B cell (primary cell): ENCODE results near the gene DTX4. TPM values are rescaled to one million over a fixed set of nuclear protein-coding genes. Genes with fewer than 3 reads are reported as not detected.

ENCODE experiments used
- ATAC-seq: fragments of 200-7000 bp; cut with Tn5 transposase; one replicate; pipeline ENCODE4 v1.10.0; 2021; ENCODE audit warnings: low read depth, mild to moderate bottlenecking, moderate number of reproducible peaks, moderate library complexity
- CTCF ChIA-PET: fragments of 350-600 bp; sonication (Branson Sonifier 250); formaldehyde crosslinking; loops from one replicate; lab custom pipeline; 2021; ENCODE audit warnings: antibody characterized with exemption, inconsistent platforms; lab: Charles Lee
- POLR2A ChIA-PET: fragments of 350-600 bp; sonication (Branson Sonifier 250); formaldehyde crosslinking; loops from one replicate; lab custom pipeline; 2021; ENCODE audit warnings: antibody characterized with exemption; lab: Charles Lee
- DNase-seq: peaks from one replicate; pipeline ENCODE4 v3.0.0; 2013
- H2AFZ ChIP-seq: 2 replicates; pipeline ENCODE4 v1.6.1; 2012; ENCODE audit warnings: mild to moderate bottlenecking, low read depth, low read length; ENCODE audit not compliant: insufficient read depth, poor library complexity, severe bottlenecking
- H3K27ac ChIP-seq, 2 donors: 1 replicate in 1 of 2; 2 replicates in 1 of 2; pipeline ENCODE4 v1.5.1; 2012 to 2013; ENCODE audit warnings: low read length in 2 of 2, mild to moderate bottlenecking in 2 of 2, moderate library complexity in 1 of 2
- H3K27me3 ChIP-seq, 4 experiments: fragments of 200-600 bp in 1 of 4; sonication (generic) in 1 of 4; replicated peaks in 1 of 4; 1 replicate in 2 of 4; 2 replicates in 2 of 4; pipeline versions ENCODE4 v1.6.1 to v1.7.0; 2013 to 2016; ENCODE audit warnings: low read length in 3 of 4, mild to moderate bottlenecking in 2 of 4, mixed read lengths in 1 of 4, moderate library complexity in 1 of 4; ENCODE audit not compliant: insufficient read depth in 4 of 4, control insufficient read depth in 3 of 4; ENCODE audit errors: control extremely low read depth in 1 of 4
- H3K36me3 ChIP-seq, 2 experiments: replicated peaks in 1 of 2; 1 replicate in 1 of 2; 2 replicates in 1 of 2; pipeline versions ENCODE4 v1.6.1 to v1.7.1; 2013; ENCODE audit warnings: low read length in 1 of 2; ENCODE audit not compliant: insufficient read depth in 2 of 2, control insufficient read depth in 1 of 2; ENCODE audit errors: control extremely low read depth in 1 of 2, extremely low read depth in 1 of 2
- H3K4me1 ChIP-seq, 2 donors: fragments of 200-600 bp in 1 of 2; sonication (generic) in 1 of 2; 1 replicate in 1 of 2; 2 replicates in 1 of 2; pipeline versions ENCODE4 v1.5.1 to v1.6.1; 2013 to 2017; ENCODE audit warnings: low read length in 2 of 2; ENCODE audit not compliant: control insufficient read depth in 2 of 2, insufficient read depth in 2 of 2
- H3K4me2 ChIP-seq: replicated peaks from 2 replicates; pipeline ENCODE3; 2012; ENCODE audit warnings: mild to moderate bottlenecking, low read depth, low read length; ENCODE audit not compliant: poor library complexity, severe bottlenecking
- H3K4me3 ChIP-seq, 5 experiments: fragments of 200-600 bp in 1 of 5; sonication (generic) in 1 of 5; 1 replicate in 3 of 5; 2 replicates in 2 of 5; pipeline versions ENCODE4 v1.5.1 to v1.7.0; 2011 to 2016; ENCODE audit warnings: low read length in 4 of 5, mild to moderate bottlenecking in 4 of 5, low read depth in 2 of 5, control low read depth in 1 of 5, moderate library complexity in 1 of 5; ENCODE audit not compliant: insufficient read depth in 1 of 5; ENCODE audit errors: control extremely low read depth in 1 of 5, extremely low read depth in 1 of 5
- H3K79me2 ChIP-seq: fragments of 200-600 bp; sonication (generic); one replicate; pipeline ENCODE4 v1.6.0; 2016; ENCODE audit warnings: low read length; ENCODE audit not compliant: control insufficient read depth, insufficient read depth
- H3K9ac ChIP-seq: fragments of 200-600 bp; sonication (generic); 2 replicates; pipeline ENCODE4 v1.6.1; 2017; ENCODE audit warnings: mild to moderate bottlenecking, low read length, moderate library complexity
- H3K9me3 ChIP-seq, 3 donors: one replicate each; pipeline versions ENCODE4 v1.6.1 to v1.7.1; 2013; ENCODE audit warnings: low read length in 2 of 3; ENCODE audit not compliant: control insufficient read depth in 2 of 3, insufficient read depth in 1 of 3; ENCODE audit errors: control extremely low read depth in 1 of 3
- H4K20me1 ChIP-seq: 2 replicates; pipeline ENCODE4 v1.6.0; 2012; ENCODE audit warnings: mild to moderate bottlenecking, low read length; ENCODE audit not compliant: insufficient read depth, control insufficient read depth, poor library complexity, severe bottlenecking
- H3K27ac Mint-ChIP-seq: one replicate; pipeline ENCODE4 v1.8.0; 2021; ENCODE audit warnings: mixed read lengths
- H3K27me3 Mint-ChIP-seq: one replicate; pipeline ENCODE4 v1.8.0; 2021; ENCODE audit warnings: mixed read lengths
- H3K4me1 Mint-ChIP-seq: one replicate; pipeline ENCODE4 v1.8.0; 2021; ENCODE audit warnings: mixed read lengths
- H3K4me3 Mint-ChIP-seq: one replicate; pipeline ENCODE4 v1.8.0; 2021; ENCODE audit warnings: mixed read lengths
- H3K9me3 Mint-ChIP-seq: one replicate; pipeline ENCODE4 v1.8.0; 2022; ENCODE audit warnings: mixed read lengths; ENCODE audit not compliant: insufficient read depth
- EZH2 ChIP-seq: IDR thresholded peaks from 2 replicates; pipeline ENCODE4 v1.6.1; 2012; ENCODE audit warnings: borderline replicate concordance, low read depth, mild to moderate bottlenecking, moderate library complexity, low read length; ENCODE audit not compliant: insufficient read depth, poor library complexity, severe bottlenecking
- WGBS: methylation state at CpG from one replicate; pipeline ENCODE4 v1.1.5; 2013; ENCODE audit warnings: missing lambda C conversion rate; ENCODE audit not compliant: insufficient coverage; 5-methylcytosine and 5-hydroxymethylcytosine counted together
- intact Hi-C: fragments of 100-400 bp; cut with micrococcal nuclease; formaldehyde crosslinking; loops from one replicate; pipeline ENCODE4 v1.10.0; 2022
- polyA plus RNA-seq: library from polyadenylated mRNA; depleted of rRNA; stranded (reverse); fragments of >200 nt; gene quantifications from 2 replicates; pipeline ENCODE4 v1.2.3, GENCODE V29; 2012
- total RNA-seq, 2 donors: library from RNA; stranded (reverse); fragments of 120-200 nt in 1 of 2; gene quantifications; 1 replicate in 1 of 2; 2 replicates in 1 of 2; pipeline versions ENCODE4 v1.2.3 to v1.2.4, GENCODE V29; 2013 to 2022
- TF ChIP-seq, protein P1 (sequence below): fragments of 200-600 bp; IDR thresholded peaks from one replicate; pipeline ENCODE4 v1.8.0; 2022; ENCODE audit warnings: antibody characterized with exemption, mild to moderate bottlenecking

Gene DTX4
- total and polyA plus RNA-seq, 2 donors (not counting 1 experiment from before 2014, with no cell fraction given) = 11.7 to 43.3 TPM

DNA sequence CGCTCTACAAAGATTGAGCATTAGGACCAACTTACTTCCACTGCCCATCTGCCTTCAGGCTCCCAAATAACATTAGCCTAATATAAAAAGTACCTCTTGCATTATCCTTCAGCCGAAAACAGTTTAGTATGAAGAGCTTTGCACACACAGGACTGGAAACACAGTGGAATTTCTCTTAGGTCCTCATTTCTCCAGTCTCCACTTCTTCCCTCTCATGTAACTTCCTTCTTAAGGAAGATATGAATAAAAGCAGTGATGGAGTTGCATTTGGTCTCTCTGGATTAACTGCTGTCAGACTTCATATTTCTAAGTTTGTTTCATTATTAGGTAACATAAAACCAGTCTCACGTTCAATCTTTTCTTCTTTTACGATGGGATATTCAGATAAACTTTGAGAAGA lies 46.4 kb downstream of the DTX4 start:
- DNase-seq (no peak), ATAC-seq (no peak)
- no peaks in the 10 kb centered on the region for H3K27me3 Mint-ChIP-seq
- CTCF ChIA-PET = interaction anchor here (0.6 to 7.4 kb wide), 8 partner anchors 12 to 1447 kb away, joined by 3 to 57 read pairs (median 4); partner anchors contain the start of gene DTX4
- H3K4me3 Mint-ChIP-seq = peak overlapping the region; percentile 27
- Histone ChIP-seq H3K9me3 (no peaks in the 10 kb centered on the region), H3K27ac (peak overlapping the region; percentile 82 to 94), H3K79me2 (peaks cover 12% of the 10 kb centered on the region), H3K4me3 (no peak overlapping the region), H3K36me3 (no peaks in the 10 kb centered on the region), H2AFZ (no peak overlapping the region), H3K9ac (no peak overlapping the region), H3K4me2 (peak overlapping the region; percentile 33), H3K27me3 (no peaks in the 10 kb centered on the region), H3K4me1 (peaks cover 94 to 97% of the 10 kb centered on the region in 2 donors), H4K20me1 (no peaks in the 10 kb centered on the region)
- peaks cover 96% of the 10 kb centered on the region for H3K4me1 Mint-ChIP-seq
- POLR2A ChIA-PET = no interaction called here
- no CpG with 5 or more reads among the region's 4 CpGs for WGBS
- intact Hi-C loops = no loop called here
- H3K9me3 Mint-ChIP-seq = no peaks in the 10 kb centered on the region
- TF ChIP-seq, protein P1, sequence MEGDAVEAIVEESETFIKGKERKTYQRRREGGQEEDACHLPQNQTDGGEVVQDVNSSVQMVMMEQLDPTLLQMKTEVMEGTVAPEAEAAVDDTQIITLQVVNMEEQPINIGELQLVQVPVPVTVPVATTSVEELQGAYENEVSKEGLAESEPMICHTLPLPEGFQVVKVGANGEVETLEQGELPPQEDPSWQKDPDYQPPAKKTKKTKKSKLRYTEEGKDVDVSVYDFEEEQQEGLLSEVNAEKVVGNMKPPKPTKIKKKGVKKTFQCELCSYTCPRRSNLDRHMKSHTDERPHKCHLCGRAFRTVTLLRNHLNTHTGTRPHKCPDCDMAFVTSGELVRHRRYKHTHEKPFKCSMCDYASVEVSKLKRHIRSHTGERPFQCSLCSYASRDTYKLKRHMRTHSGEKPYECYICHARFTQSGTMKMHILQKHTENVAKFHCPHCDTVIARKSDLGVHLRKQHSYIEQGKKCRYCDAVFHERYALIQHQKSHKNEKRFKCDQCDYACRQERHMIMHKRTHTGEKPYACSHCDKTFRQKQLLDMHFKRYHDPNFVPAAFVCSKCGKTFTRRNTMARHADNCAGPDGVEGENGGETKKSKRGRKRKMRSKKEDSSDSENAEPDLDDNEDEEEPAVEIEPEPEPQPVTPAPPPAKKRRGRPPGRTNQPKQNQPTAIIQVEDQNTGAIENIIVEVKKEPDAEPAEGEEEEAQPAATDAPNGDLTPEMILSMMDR = no peak
- no peak for TF ChIP-seq EZH2
- peak overlapping the region; percentile 84 for H3K27ac Mint-ChIP-seq

DNA sequence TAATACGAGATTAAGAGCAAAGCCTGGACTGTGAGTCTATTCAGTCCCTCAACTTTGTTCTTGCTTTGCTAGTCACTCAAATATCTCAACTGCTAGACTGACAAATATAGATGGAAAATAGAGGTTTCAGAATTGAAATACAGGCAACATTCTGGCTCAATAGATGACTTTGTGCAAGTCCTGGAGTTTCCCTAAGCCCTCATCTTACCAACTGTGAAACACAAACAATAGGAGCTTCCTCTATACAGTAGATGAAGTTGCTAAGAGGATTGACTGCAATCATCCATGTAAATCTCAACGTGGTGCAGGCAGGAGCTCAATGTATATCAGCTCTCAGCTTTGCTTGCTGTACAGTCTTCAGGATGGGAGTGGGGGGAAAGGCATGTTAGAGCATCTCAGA lies 47.0 kb downstream of the DTX4 start:
- Histone ChIP-seq H3K9ac (no peak overlapping the region), H4K20me1 (no peaks in the 10 kb centered on the region), H3K36me3 (no peaks in the 10 kb centered on the region), H3K27ac (no peak overlapping the region), H3K4me3 (no peak overlapping the region), H3K4me1 (peaks cover 94 to 97% of the 10 kb centered on the region in 2 donors), H3K27me3 (no peaks in the 10 kb centered on the region), H2AFZ (no peak overlapping the region), H3K9me3 (no peaks in the 10 kb centered on the region), H3K4me2 (peak overlapping the region; percentile 16), H3K79me2 (peaks cover 12% of the 10 kb centered on the region)
- ChIA-PET CTCF (interaction anchor here (0.6 to 7.4 kb wide), 7 partner anchors 13 to 1448 kb away, joined by 3 to 57 read pairs (median 5); partner anchors contain the start of gene DTX4), POLR2A (no interaction called here)
- Mint-ChIP-seq H3K4me3 (no peak overlapping the region), H3K27me3 (no peaks in the 10 kb centered on the region), H3K9me3 (no peaks in the 10 kb centered on the region), H3K4me1 (peaks cover 96% of the 10 kb centered on the region), H3K27ac (peak overlapping the region; percentile 37)
- intact Hi-C loops = no loop called here
- 29% methylated on average over 1 of the region's 2 CpGs for WGBS
- no peak for DNase-seq
- no peak for ATAC-seq
- TF ChIP-seq, protein P1 = no peak
- TF ChIP-seq EZH2 = no peak
